ENCODE results near the gene PIGL.
"Not testable (repeated sequence)": the region's sequence is repeated elsewhere in the genome, so short reads cannot be mapped to it uniquely, and the experiment has no call there.

PIGL gene

DNA sequence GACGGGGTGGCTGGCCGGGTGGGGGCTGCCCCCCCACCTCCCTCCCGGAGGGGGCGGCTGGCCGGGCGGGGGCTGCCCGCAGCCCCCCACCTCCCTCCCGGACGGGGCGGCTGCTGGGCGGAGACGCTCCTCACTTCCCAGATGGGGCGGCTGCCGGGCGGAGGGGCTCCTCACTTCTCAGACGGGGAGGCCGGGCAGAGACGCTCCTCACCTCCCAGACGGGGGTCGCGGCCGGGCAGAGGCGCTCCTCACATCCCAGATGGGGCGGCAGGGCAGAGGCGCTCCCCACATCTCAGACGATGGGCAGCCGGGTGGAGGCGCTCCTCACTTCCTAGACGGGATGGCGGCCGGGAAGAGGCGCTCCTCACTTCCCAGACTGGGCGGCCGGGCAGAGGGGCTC, 95.1 kb downstream of the PIGL start:
- DNase-seq (ENCODE audit: low read depth) = not testable (repeated sequence)

DNA sequence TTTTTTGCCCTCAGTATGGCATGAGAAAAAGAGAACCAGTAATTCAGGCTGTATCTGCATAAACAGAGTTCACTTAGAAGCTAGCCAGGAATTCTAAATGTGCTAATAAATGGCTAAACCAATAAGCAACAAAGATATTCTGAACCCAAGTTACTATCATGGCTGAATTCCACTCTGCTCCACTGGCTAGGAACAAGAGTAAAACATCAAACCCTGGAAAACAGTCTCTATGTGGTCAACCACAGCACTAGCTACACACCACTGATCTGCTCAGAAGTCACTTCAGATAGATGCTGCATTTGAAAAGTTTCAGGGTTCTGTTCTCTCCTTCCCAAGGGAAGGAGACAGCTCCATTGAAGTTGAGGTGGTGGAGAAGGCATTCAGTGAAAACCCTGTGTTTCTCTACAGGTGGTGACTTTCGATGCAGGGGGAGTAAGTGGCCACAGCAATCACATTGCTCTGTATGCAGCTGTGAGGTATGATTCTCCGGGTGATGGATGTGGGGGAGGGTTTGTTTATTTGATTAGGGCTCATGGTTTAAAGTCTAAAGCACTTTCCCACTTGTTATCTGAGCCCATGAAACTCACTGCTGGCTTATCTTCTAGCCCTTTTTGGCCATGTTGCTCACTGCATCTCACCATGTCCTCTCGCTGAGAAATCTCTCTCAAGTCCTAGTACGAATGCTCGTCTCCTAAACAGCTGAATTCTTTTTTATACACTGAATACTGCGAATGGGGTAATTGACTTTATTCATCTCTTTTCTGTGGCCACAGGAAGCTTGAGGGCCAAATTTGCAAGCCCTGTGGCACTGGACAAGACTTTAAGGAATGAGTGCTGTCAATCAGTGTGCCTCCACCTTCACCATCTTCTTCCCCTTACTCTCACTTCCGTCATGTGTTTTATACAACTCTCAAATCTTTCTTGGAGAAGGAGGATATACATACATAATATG, 96.4 kb downstream of the PIGL start:
- peak; percentile 67 for DNase-seq (ENCODE audit: low read depth)

DNA sequence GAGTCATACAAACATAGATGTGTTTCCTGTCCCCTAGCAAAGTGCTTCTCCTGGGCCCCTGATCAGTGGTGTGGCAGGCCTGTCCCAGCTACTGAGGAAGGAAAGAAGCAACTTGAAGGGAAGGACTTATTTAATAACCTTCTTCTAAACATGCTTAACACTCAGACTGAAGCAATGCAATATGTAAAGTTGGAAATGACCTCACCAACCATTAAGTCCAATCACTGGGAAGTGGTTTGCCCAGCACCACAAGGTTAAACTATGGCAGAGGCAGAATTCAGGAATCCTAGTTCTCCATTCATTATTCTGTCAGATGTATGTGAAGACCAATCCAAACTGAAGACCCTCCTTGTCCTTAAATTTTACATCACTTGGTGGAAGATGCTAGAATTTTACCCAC, 97.2 kb downstream of the PIGL start:
- DNase-seq (ENCODE audit: low read depth) = peak; percentile 48

DNA sequence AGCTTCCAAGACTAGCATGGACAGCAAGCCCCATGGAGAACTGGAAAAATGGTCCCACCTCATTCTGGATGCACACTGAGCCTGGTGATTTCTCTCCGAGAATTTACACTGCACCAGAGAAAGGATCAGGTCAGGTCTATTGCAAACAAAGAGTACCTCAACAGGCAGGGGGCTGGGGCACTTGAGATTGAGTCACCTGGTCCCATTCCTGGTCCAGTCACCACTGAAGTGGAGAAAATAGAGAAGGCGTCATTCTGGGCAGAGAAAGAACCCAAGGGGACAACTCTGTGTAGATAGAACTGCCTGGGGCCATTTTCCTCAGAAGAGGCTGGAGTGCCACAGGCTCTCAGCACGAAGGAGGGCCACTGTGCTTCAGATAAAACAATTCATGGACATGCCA, 97.8 kb downstream of the PIGL start:
- DNase-seq (ENCODE audit: low read depth) = no peak

DNA sequence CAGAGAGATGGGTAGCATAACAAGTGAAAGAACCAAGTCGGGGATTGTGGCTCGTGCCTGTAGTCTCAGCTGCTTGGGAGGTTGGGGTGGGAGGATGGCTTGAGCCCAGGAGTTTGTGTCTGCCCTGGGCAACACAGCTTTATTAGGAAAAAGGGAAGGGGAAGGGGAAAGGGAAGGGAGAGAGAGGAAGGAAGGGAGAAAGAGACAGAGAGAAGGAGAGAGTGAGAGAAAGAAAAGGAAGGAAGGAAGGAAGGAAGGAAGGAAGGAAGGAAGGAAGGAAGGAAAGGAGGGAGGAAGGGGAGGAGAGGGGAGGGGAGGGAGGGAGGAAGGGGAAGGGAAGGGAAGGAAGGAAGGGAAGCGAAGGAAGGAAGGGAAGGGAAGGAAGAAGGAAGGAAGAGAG, 103.0 kb downstream of the PIGL start:
- no peak for DNase-seq (ENCODE audit: low read depth)

DNA sequence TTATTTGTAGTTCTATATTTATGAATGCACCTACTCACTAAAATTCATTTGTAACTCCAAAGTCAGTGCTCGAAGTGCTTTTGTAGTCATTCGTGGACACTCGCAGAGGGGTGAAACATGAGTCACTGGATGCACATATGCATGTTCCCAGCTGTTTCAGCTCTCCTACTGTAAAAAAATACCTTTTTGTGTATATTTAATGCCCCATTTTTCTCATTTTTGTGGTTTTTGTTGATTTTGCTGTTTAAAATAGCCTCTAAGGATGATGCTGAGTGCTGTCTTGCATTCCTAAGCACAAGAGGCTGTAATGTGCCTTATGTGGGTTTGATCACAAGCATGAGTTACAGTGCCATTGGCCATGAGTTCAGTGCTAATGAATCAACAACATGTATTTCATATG, 105.6 kb downstream of the PIGL start:
- DNase-seq (ENCODE audit: low read depth) = peak; percentile 94

GRCh38 chr17:16325964-16326363, 109.0 kb downstream of the PIGL start:
- no peak for DNase-seq (ENCODE audit: low read depth)

- no peak for DNase-seq (ENCODE audit: low read depth)
Observed at GRCh38 chr17:16327018-16327417, 110.0 kb downstream of the PIGL start.

- no peak for DNase-seq (ENCODE audit: low read depth)
Observed at GRCh38 chr17:16328997-16329396, 112.0 kb downstream of the PIGL start.

- peak; percentile 58 for DNase-seq (ENCODE audit: low read depth)
Observed at GRCh38 chr17:16329519-16330271, 112.7 kb downstream of the PIGL start.

GRCh38 chr17:16338391-16338790, 121.4 kb downstream of the PIGL start:
- DNase-seq (ENCODE audit: low read depth) = no peak

GRCh38 chr17:16339402-16339801, 122.4 kb downstream of the PIGL start:
- no peak for DNase-seq (ENCODE audit: low read depth)

DNA sequence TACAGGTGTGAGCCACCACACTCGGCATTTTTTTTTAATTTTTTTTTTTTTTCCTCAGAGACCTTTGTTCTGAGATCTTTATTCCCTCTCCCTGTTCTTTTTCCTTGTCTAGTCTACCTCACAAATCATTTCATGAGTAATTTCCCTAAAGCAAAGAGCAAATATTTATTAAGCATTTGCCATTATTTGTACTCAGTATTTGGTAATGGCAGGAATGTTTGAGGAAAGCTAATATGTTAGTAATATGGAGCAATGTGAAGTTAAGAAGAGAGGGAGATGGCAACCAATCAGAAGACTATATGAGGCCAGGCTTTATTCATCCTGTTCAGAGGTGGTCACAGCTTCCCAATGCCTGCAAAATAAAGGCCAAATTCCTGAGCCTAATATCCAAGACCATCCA, 122.9 kb downstream of the PIGL start:
- no peak for DNase-seq (ENCODE audit: low read depth)

- peak; percentile 66 for DNase-seq (ENCODE audit: low read depth)
Observed at GRCh38 chr17:16342979-16343378, 126.0 kb downstream of the PIGL start.

DNA sequence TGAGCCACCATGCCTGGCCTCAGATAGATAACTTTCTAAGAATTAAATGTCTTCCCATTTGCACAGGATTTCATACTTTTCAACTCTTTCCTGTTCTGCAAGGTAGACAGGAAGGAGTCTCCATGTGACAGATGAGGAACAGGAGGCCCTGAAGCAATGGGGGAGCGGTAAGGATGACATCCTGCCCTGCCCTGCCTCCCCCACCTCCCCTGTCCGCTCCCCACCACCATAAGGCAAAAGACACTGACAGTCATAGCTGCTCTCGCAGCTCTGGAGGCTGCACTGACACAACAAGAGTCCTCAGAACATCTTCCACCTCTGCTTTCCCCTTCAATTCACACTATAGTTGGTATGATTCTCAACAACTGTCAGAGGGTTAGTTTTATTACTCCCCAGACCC, 126.6 kb downstream of the PIGL start:
- no peak for DNase-seq (ENCODE audit: low read depth)

DNA sequence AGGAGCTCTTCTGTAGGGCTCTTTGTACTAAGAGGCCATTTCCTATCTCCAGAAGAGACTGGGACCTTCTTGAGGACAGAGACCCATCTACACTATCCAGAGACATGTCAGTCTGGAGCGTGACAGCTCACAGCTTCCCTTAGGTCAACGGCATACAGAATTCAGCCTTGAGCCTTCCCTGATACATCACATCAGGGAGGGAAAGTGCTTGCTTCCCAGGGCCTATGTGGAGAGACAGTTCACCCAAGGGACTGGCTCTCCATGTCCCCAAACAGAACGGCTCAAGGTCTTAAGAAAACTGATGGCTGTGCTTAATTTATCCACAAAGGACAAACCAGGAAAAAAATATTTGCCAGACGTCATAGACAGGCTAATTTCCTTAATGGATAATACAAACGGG, 128.6 kb downstream of the PIGL start:
- DNase-seq (ENCODE audit: low read depth) = no peak

GRCh38 chr17:16346721-16347271, 129.8 kb downstream of the PIGL start:
- DNase-seq (ENCODE audit: low read depth) = no peak

DNA sequence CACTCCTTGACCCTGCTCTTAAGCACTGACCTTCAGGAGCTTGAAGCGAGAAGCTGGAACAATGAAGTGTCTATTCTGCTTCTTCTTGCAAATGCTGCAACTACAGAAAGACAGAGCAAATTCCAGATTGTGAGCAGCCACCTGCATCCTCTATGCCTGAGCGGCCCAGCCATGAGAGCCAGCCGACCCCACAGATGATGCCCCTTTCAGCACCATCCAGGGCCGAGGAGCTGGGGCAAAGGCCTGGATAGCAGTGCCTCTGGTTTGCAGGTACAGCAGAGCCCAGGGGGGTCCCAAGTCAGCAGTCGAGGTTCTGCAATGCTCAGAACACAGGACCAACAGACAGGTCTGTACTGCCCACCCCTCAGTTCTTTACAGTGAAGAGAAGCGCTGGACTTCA, 131.6 kb downstream of the PIGL start:
- DNase-seq (ENCODE audit: low read depth) = no peak

GRCh38 chr17:16349431-16349830, 132.4 kb downstream of the PIGL start:
- DNase-seq (ENCODE audit: low read depth) = no peak

DNA sequence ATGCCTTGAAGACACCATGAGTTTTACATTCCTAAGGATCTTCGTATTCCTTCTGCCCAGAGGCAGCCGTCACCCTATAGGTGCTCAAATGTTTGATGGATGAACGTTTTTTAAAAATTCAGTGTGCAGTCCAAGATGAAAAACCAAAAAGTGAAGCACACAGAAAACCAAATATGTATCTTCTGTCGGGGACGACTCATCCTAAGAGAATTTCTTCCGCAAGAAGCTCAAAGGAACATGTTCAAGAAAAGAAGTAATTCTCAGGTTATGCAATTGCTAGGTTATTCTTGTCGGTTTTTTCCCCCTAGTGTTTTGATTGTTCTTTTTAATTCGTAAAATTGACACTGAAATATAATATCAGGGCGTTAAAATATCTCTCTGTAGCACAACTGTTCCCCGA, 134.8 kb downstream of the PIGL start:
- DNase-seq (ENCODE audit: low read depth) = peak; percentile 77

- DNase-seq (ENCODE audit: low read depth) = peak; percentile 36
Observed at GRCh38 chr17:16352303-16352666, 135.3 kb downstream of the PIGL start.

DNA sequence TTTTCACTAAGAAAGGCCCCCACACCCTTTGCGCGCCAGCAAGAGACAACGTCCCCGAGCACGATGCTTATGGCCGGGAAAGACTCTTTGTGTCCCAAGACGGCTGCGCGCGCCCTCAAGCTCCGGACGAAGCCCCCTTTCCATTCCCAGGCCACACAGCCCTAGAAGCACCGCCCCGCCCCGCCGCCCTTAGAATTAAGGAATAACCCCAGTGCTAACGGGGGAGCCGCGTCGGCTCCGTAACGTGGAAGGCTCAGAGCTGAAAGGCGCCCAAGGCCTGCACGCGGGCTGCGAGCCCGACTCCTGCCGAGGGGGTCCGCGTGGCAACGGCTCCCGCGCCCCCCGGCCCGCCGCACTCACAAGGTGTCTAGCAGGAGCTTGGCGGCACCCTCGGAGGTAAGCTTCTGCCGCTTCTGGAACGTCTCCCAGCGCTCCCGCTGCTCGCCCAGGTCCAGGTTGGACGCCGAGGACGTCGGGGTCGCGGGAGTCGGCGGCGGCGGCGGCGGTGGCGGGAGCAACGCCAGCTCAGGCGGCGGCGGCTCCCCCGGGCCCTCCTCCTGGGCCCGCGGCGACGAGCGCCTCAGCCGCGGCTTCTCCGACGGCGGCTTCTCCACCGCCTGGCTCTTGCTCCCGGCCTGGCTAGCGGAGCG, 135.8 kb downstream of the PIGL start:
- peak; percentile 22 for DNase-seq (ENCODE audit: low read depth)
